Mesenchymal stem cell (in vitro differentiated cells and primary cell): ENCODE measurements around the gene HSDL1.

Experiments
- DNase-seq: peaks from one replicate; pipeline ENCODE4 v3.0.0-alpha.2; 2013
- H2AFZ ChIP-seq: one replicate; pipeline ENCODE4 v1.6.1; 2013; ENCODE audit warnings: low read depth, mild to moderate bottlenecking, control low read depth, inconsistent platforms, low read length, moderate library complexity
- H2AK5ac ChIP-seq: 2 replicates; pipeline ENCODE4 v1.6.1; 2013; ENCODE audit warnings: low read length, moderate library complexity, mild to moderate bottlenecking, inconsistent platforms; ENCODE audit not compliant: severe bottlenecking
- H2BK120ac ChIP-seq: one replicate; pipeline ENCODE4 v1.6.1; 2013; ENCODE audit warnings: low read depth, mild to moderate bottlenecking, inconsistent platforms, low read length, moderate library complexity
- H2BK12ac ChIP-seq, 2 experiments: one replicate each; pipeline ENCODE4 v1.6.1; 2013; ENCODE audit warnings: inconsistent platforms in 2 of 2, low read length in 2 of 2, mild to moderate bottlenecking in 2 of 2, moderate library complexity in 2 of 2, control low read depth in 1 of 2
- H2BK15ac ChIP-seq: one replicate; pipeline ENCODE4 v1.6.1; 2013; ENCODE audit warnings: mild to moderate bottlenecking, low read depth, inconsistent platforms; ENCODE audit not compliant: poor library complexity, severe bottlenecking
- H2BK5ac ChIP-seq: 2 replicates; pipeline ENCODE4 v1.6.1; 2013; ENCODE audit warnings: low read depth, mild to moderate bottlenecking, low read length, control low read depth, inconsistent platforms; ENCODE audit not compliant: poor library complexity, severe bottlenecking
- H3K14ac ChIP-seq, 2 experiments: one replicate each; pipeline ENCODE4 v1.6.1; 2013; ENCODE audit warnings: inconsistent platforms in 2 of 2, low read length in 2 of 2, control low read depth in 1 of 2, mild to moderate bottlenecking in 1 of 2, moderate library complexity in 1 of 2
- H3K18ac ChIP-seq, 2 experiments: one replicate each; pipeline ENCODE4 v1.6.1; 2013; ENCODE audit warnings: inconsistent platforms in 2 of 2, low read length in 2 of 2, control low read depth in 1 of 2, low read depth in 1 of 2, mild to moderate bottlenecking in 1 of 2
- H3K23ac ChIP-seq, 2 experiments: one replicate each; pipeline ENCODE4 v1.6.1; 2013; ENCODE audit warnings: inconsistent platforms in 2 of 2, low read length in 2 of 2, mild to moderate bottlenecking in 2 of 2, moderate library complexity in 2 of 2, control low read depth in 1 of 2
- H3K27ac ChIP-seq: 2 replicates; pipeline ENCODE4 v1.5.1; 2013; ENCODE audit warnings: mild to moderate bottlenecking, moderate library complexity, low read length, control low read depth, inconsistent platforms; ENCODE audit not compliant: poor library complexity, severe bottlenecking
- H3K27me3 ChIP-seq, 2 experiments: 2 replicates each; pipeline versions ENCODE4 v1.6.1 to v1.7.0; 2013; ENCODE audit warnings: low read length in 2 of 2, mild to moderate bottlenecking in 2 of 2, moderate library complexity in 2 of 2, control low read depth in 1 of 2, inconsistent platforms in 1 of 2; ENCODE audit not compliant: control insufficient read depth in 1 of 2, insufficient read depth in 1 of 2
- H3K36me3 ChIP-seq, 2 experiments: 2 replicates each; pipeline versions ENCODE4 v1.6.1 to v1.7.0; 2013; ENCODE audit warnings: low read length in 2 of 2, control low read depth in 1 of 2, inconsistent platforms in 1 of 2, low read depth in 1 of 2, mild to moderate bottlenecking in 1 of 2; ENCODE audit not compliant: insufficient read depth in 2 of 2, control insufficient read depth in 1 of 2
- H3K4ac ChIP-seq, 2 experiments: one replicate each; pipeline ENCODE4 v1.6.1; 2013; ENCODE audit warnings: inconsistent platforms in 2 of 2, low read length in 2 of 2, mild to moderate bottlenecking in 2 of 2, moderate library complexity in 2 of 2, control low read depth in 1 of 2, low read depth in 1 of 2
- H3K4me1 ChIP-seq: 2 replicates; pipeline ENCODE4 v1.6.1; 2013; ENCODE audit warnings: low read depth, low read length, control low read depth; ENCODE audit not compliant: control insufficient read depth, insufficient read depth
- H3K4me2 ChIP-seq: 2 replicates; pipeline ENCODE4 v1.6.1; 2013; ENCODE audit warnings: low read length, mild to moderate bottlenecking, inconsistent platforms; ENCODE audit not compliant: poor library complexity, severe bottlenecking
- H3K4me3 ChIP-seq, 2 experiments: 2 replicates each; pipeline versions ENCODE4 v1.5.1 to v1.7.0; 2013; ENCODE audit warnings: low read length in 2 of 2, mild to moderate bottlenecking in 2 of 2, control low read depth in 1 of 2, low read depth in 1 of 2; ENCODE audit not compliant: insufficient read depth in 1 of 2
- H3K79me1 ChIP-seq: replicated peaks from 2 replicates; pipeline ENCODE4 v1.6.1; 2013; ENCODE audit warnings: mild to moderate bottlenecking, control low read depth, low read length, inconsistent platforms; ENCODE audit not compliant: poor library complexity, severe bottlenecking
- H3K9ac ChIP-seq: 2 replicates; pipeline ENCODE4 v1.7.0; 2013; ENCODE audit warnings: mild to moderate bottlenecking, low read length, moderate library complexity
- H3K9me3 ChIP-seq: 2 replicates; pipeline ENCODE4 v1.7.0; 2013; ENCODE audit warnings: mild to moderate bottlenecking, low read length; ENCODE audit not compliant: control insufficient read depth
- H4K8ac ChIP-seq: one replicate; pipeline ENCODE4 v1.6.1; 2013; ENCODE audit warnings: inconsistent platforms, mild to moderate bottlenecking, low read length, moderate library complexity
- H4K91ac ChIP-seq: one replicate; pipeline ENCODE4 v1.6.1; 2013; ENCODE audit warnings: mild to moderate bottlenecking, low read length, inconsistent platforms
- WGBS: methylation state at CpG from one replicate; pipeline ENCODE4 v1.1.7; 2013; ENCODE audit warnings: mixed read lengths; 5-methylcytosine and 5-hydroxymethylcytosine counted together

HSDL1 gene

GRCh38 chr16:84093879-84094270 lies 51.1 kb downstream of the HSDL1 start:
- Histone ChIP-seq H4K91ac (no peak overlapping the region), H2BK120ac (no peak overlapping the region), H3K36me3 (peaks cover 45 to 97% of the 10 kb centered on the region in 2 experiments), H3K18ac (no peak overlapping the region), H2AFZ (no peak overlapping the region), H2BK12ac (no peak overlapping the region), H3K23ac (no peak overlapping the region), H2BK15ac (no peak overlapping the region), H3K79me1 (peaks cover 25% of the 10 kb centered on the region), H3K4me3 (no peak overlapping the region), H2AK5ac (no peak overlapping the region), H3K27ac (no peak overlapping the region), H3K14ac (no peak overlapping the region), H4K8ac (no peak overlapping the region), H3K4me1 (peaks cover 2% of the 10 kb centered on the region), H3K4me2 (no peak overlapping the region), H3K9ac (no peak overlapping the region), H3K27me3 (no peaks in the 10 kb centered on the region), H3K9me3 (no peaks in the 10 kb centered on the region), H2BK5ac (no peak overlapping the region), H3K4ac (no peak overlapping the region)
- WGBS, result 98% methylated on average over 4 of the region's 4 CpGs
- DNase-seq, result no peak

- no peak overlapping the region for H2BK5ac ChIP-seq
- H3K27ac ChIP-seq, result no peak overlapping the region
- no peak overlapping the region for H2BK120ac ChIP-seq
Measured at GRCh38 chr16:84093120-84093878, 51.7 kb downstream of the HSDL1 start.

GRCh38 chr16:84091460-84091859 lies 53.5 kb downstream of the HSDL1 start:
- Histone ChIP-seq H3K9ac (no peak overlapping the region), H2AK5ac (no peak overlapping the region), H3K18ac (no peak overlapping the region), H2BK120ac (no peak overlapping the region), H3K9me3 (no peaks in the 10 kb centered on the region), H3K27me3 (no peaks in the 10 kb centered on the region), H3K14ac (no peak overlapping the region), H3K23ac (no peak overlapping the region), H4K8ac (no peak overlapping the region), H3K27ac (no peak overlapping the region), H3K79me1 (peaks cover 24% of the 10 kb centered on the region), H2AFZ (no peak overlapping the region), H2BK12ac (no peak overlapping the region), H4K91ac (no peak overlapping the region), H2BK5ac (no peak overlapping the region), H3K36me3 (peaks cover 54 to 99% of the 10 kb centered on the region in 2 experiments), H2BK15ac (no peak overlapping the region), H3K4me2 (no peak overlapping the region), H3K4me3 (no peak overlapping the region), H3K4ac (no peak overlapping the region), H3K4me1 (no peaks in the 10 kb centered on the region)
- no peak for DNase-seq
- 97% methylated on average over 10 of the region's 10 CpGs for WGBS

More at GRCh38 chr16:84093120-84093878, 51.7 kb downstream of the HSDL1 start:
- 95% methylated on average over 16 of the region's 16 CpGs for WGBS
- no peak overlapping the region for H2AK5ac ChIP-seq
- H3K9me3 ChIP-seq, result no peaks in the 10 kb centered on the region
- H3K18ac ChIP-seq, result no peak overlapping the region
- no peaks in the 10 kb centered on the region for H3K27me3 ChIP-seq
- H3K4me1 ChIP-seq, result no peaks in the 10 kb centered on the region
- no peak overlapping the region for H3K4ac ChIP-seq
- no peak overlapping the region for H3K4me2 ChIP-seq
- no peak overlapping the region for H3K14ac ChIP-seq
- H3K79me1 ChIP-seq, result peaks cover 30% of the 10 kb centered on the region
- H2BK12ac ChIP-seq, result no peak overlapping the region
- no peak overlapping the region for H3K23ac ChIP-seq
- H3K4me3 ChIP-seq, result no peak overlapping the region
- H4K8ac ChIP-seq, result no peak overlapping the region
- DNase-seq, result no peak
- H2AFZ ChIP-seq, result no peak overlapping the region
- no peak overlapping the region for H2BK15ac ChIP-seq
- H4K91ac ChIP-seq, result no peak overlapping the region
- H3K36me3 ChIP-seq, result peaks cover 49 to 98% of the 10 kb centered on the region in 2 experiments
- H3K9ac ChIP-seq, result no peak overlapping the region

- H2BK12ac ChIP-seq, result no peak overlapping the region
- H3K9ac ChIP-seq, result no peak overlapping the region
- H3K79me1 ChIP-seq, result peaks cover 22% of the 10 kb centered on the region
- no peak overlapping the region for H2BK15ac ChIP-seq
- no peaks in the 10 kb centered on the region for H3K9me3 ChIP-seq
- no peak overlapping the region for H2AFZ ChIP-seq
- no peak overlapping the region for H3K4ac ChIP-seq
- no peak overlapping the region for H3K4me2 ChIP-seq
- H3K4me1 ChIP-seq, result no peaks in the 10 kb centered on the region
- H2AK5ac ChIP-seq, result no peak overlapping the region
- H4K91ac ChIP-seq, result no peak overlapping the region
- H3K27ac ChIP-seq, result no peak overlapping the region
- no peak overlapping the region for H3K18ac ChIP-seq
- H3K36me3 ChIP-seq, result peaks cover 54 to 96% of the 10 kb centered on the region in 2 experiments
- H3K23ac ChIP-seq, result no peak overlapping the region
- H3K27me3 ChIP-seq, result no peaks in the 10 kb centered on the region
- 95% methylated on average over 9 of the region's 9 CpGs for WGBS
- H2BK5ac ChIP-seq, result no peak overlapping the region
- no peak for DNase-seq
- H3K14ac ChIP-seq, result no peak overlapping the region
- H2BK120ac ChIP-seq, result no peak overlapping the region
- no peak overlapping the region for H3K4me3 ChIP-seq
- no peak overlapping the region for H4K8ac ChIP-seq
Measured at GRCh38 chr16:84090211-84090610, 54.8 kb downstream of the HSDL1 start.
